GM21619 (cell line): ENCODE data around the gene ACOXL.

Experiments
- ATAC-seq: cut with Tn5 transposase; IDR thresholded peaks from one replicate; pipeline ENCODE4 v1.9.1; 2021; ENCODE audit not compliant: unreplicated experiment

The ACOXL gene

DNA sequence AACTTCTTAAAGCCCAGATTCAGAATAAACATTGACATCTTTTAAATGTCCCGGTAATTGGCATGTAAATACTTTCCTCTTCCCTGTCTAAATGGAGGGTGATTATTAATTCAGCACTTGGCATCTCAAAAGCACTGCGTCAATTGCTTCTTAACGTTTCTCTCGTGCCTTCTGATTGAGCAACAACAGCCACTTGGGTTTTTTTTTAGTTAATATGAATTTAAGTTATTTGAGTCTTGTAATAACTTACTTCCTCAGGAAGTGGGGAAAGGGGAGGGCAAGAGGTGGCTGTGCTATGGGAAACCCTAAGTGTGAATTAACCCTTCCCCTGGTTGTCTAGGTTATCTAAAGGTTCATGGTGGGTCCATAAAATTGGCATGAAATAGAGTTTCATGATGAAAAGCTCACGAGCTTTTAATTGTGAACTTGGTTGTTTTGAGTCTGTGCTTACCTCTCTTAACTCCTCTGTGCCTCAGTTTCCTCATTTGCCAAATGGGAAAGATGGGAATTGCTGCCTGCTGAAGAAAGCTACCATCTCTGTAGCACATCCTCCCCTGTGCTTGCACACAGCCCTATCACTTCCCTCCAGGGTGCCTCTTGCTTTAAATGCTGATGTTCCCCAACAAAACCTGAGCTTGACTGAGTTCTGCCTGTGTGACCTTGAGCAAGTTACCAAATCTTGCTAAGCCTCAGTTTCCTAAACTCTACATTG, 262.0 kb downstream of the ACOXL start:
- no peak for ATAC-seq

GRCh38 chr2:110995911-110996310, 263.5 kb downstream of the ACOXL start:
- ATAC-seq = no peak

- ATAC-seq = no peak
Observed at GRCh38 chr2:110997331-110998045, 265.1 kb downstream of the ACOXL start.

DNA sequence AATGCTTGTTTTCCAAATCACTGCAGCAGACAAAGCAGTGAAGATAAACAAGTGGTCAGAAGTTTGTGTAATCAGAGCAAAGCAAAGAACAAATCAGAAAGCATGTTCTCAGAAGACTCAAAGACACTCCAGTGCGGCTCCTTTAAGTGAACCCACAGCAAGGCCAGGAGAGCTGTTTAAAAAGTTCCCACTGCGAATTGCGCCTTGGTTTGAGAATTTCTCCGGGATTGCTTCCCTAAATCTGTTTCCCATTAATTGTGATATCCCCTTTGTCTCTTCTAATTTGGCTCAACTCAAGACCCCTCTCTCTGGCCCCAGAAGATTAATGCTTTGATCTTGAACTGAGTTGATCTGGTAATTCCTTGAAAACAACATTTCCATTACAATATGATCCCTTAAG, 265.9 kb downstream of the ACOXL start:
- ATAC-seq = no peak

DNA sequence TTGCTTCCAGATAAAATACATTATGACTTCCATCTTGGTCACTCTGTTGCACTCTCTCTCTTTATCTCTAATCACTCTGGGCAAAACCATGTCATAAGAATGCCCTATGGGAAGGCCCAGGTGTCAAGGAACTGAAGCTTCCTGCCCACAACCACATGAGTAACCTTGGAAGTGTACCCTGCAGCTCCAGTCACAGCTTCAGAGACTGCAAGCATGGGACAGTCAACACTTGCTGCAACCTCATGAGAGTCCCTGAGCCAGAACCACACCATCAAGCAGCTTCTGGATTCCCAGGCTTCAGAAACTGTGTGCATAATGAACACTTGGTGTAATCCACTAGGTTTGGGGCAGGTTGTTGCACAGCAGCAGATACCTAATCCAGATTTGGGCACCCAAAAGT, 267.3 kb downstream of the ACOXL start:
- ATAC-seq = no peak

DNA sequence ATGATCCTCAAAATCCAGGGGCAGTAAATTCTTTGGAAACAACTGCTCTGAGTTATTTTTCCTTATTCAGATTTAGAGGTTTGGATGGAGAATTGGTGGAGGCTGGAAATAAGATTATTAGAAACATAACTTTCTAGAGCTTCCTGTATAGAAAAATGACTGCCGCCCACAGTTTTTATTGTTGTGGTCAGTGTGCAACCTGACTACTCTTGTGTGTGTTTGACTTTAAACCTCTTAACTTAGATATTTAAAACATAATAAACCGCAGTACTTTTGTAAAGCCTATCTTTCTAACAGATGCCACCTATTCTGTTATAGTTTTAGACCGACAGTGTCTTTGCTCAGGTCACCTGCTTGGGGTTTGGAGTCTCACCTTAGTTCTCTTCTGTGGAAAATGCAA, 272.9 kb downstream of the ACOXL start:
- no peak for ATAC-seq

- ATAC-seq = no peak
Observed at GRCh38 chr2:111005821-111006220, 273.4 kb downstream of the ACOXL start.

GRCh38 chr2:111007757-111008688, 275.6 kb downstream of the ACOXL start:
- no peak for ATAC-seq

DNA sequence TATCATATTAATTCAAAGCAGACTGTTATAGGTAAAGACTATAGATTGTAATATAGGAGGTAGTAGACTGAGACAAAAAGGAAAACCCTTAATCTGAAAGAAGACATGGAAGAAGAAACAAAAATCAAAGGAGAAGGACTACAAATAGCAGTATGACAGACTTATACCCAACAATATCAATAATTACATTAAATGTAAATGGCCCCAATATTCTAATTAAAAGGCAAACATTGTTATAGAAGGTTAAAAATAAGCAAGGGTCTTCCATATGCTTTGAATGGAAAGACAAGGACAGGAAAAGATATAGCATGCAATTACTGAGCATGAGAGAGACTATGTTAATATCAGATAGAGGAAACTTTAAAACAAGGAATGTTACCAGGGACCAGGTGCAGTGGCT, 278.8 kb downstream of the ACOXL start:
- ATAC-seq = no peak

DNA sequence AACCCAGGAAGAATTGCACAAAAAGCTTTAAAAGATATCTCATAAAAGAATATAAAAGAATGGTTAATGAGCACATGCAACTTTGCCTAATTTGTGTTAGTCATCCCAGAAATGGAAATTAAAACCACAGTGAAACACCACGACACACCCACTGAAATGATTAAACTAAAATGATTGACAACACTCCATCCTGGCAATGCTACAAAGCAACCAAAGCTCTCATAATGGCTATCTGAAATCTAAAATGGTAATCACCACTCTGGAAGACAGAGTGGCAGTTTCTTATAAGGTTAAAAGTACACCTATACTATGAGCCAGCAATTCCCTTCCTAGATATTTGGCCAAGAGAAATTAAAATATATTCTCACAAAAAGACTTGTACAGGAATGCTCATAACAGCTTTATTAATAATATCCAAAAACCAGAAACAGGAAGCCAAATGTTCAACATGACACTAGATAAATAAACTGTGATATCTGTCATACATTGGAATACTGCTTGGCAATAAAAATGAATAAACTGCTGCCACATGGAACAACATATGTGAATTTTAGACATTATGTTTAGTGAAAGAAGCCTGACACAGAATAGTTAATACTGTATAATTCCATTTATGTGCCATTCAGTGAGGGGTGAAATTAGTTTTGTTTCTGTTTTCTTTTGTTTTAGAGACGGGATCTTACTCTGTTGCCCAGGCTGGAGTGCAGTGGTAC, 283.1 kb downstream of the ACOXL start:
- no peak for ATAC-seq

DNA sequence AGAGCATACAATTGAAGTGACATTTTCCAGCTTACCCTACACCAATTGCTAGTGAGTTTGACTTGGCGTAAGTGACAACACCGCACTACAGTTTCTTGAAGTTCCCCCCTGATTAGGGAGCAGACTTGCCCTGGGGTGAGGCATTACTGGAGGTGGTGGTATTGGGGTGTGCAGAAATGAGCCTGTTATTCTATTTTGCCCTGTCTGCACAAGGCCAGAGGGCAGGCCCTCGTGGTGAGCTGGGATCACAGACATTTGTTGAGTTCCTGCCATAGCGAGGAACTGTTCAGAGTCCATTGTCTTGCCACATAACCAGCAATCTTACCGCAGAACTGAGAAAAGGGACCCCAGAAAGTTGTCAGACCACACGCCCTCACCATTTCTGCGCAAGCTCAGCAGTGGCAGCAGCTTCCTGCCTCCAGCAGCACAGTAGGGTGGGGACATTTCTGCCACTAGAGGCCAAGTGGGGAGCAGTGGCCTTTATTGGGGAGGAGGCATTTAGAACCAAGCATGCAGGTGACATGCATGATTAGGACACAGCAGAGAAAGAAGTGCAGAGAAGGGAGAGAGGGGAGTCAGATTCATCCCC, 284.8 kb downstream of the ACOXL start:
- no peak for ATAC-seq

DNA sequence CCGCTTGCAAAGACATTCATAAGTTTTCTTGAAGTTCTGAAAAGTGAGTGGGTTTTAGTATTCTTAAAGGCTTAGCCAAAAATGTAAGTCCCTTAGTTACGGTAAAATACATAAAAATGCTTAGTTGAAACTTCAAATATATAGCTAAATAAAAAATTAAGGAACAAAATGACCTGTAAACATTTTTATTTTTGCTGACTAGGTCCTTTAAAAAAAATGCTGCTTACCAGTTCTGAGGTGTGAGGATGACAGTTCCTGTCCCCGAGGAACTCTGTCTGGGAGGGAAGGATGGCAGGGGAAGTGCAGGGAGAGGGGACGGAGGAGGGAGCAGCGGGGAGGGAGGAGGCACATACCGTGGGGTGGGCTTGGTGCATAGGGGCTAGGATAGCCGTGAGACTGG, 285.5 kb downstream of the ACOXL start:
- no peak for ATAC-seq

- no peak for ATAC-seq
Observed at GRCh38 chr2:111019381-111019780, 287.0 kb downstream of the ACOXL start.

DNA sequence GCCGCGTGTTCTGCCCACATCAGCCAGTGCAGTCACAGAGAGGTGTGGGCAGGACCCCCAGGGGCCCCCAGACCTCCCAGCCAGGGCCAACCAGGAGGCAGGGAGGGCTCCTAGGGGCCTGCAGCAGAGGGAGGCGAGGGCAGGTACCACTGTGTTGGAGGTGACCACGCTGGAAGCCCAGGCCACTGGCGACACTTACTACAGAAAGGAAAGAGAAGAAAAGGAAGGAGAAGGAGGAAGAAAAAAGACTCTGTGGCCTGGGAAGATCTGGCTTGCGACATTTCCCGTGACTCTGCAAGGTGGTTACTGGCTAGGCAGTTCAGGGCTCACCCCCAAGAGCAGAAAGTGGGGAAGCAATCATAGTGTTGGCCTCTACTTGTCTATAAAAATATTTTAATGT, 290.3 kb downstream of the ACOXL start:
- no peak for ATAC-seq

DNA sequence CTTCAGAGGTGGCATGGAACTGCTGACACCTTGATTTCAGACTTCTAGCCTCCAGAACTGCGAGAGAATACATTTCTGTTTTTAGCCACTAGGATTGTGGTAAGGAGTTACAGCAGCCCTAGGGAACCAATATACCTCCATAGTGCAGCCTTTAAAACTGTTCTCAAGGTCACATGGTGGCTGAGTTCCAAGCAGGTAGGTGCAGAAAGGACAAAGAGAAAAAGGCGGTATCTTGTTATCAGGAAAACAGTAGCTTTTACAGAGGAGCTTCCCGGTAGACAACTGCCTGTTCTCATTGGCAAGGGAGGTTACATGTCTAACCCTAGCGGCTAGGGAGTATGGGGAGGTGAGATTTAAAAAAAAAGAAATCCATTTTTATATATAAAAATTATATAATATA, 292.1 kb downstream of the ACOXL start:
- ATAC-seq = no peak

DNA sequence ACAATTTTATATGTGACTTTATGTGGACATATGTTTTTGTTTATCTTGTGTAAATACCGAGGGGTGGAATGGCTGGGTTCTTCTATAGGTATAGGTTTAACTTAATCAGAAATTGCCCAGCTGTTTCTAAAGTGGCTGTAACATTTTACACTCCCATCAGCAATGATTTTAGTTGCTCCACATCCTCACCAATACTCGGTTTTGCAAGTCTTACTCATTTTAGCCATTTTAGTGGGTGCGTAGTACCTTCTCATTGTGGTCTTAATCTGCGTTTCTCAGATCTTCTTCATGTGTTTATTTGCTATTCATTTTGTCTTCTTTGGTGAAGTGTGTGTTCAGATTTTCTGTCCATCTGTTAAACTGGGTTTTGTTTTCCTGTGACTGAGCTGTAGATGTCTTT, 292.9 kb downstream of the ACOXL start:
- ATAC-seq = no peak

DNA sequence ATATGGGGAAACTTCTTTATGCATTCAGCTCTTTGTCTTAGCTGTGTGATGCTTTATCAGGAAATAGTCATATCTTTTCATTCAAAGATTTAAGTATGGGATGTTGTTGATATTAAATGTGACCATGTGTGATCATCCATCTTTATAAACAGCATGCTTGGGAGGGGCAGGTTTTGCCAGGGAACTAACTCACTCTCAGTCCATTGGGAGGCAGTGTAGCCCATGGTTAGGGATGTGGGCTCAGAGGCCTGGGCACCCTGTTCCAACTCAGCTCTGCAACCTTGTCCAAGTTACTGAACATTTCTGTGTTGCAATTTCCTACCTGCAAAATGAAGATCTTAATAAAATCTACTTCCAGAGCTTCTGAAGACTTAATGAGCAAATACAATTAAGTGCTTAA, 296.3 kb downstream of the ACOXL start:
- no peak for ATAC-seq

GRCh38 chr2:111029181-111029927, 297.0 kb downstream of the ACOXL start:
- no peak for ATAC-seq

- peak; percentile 77 for ATAC-seq
Observed at GRCh38 chr2:111030260-111030891, 298.0 kb downstream of the ACOXL start.
